ENCODE data around the gene IDE. TPM values are rescaled to one million over a fixed set of nuclear protein-coding genes. Genes with fewer than 3 reads are reported as not detected.

Gene IDE
- total and polyA plus RNA-seq, 8 donors: 6.9 to 62.4 (median 18.1) TPM

- TF ChIP-seq POLR2A (IDR thresholded peaks at IDR 0.05) (no peak), CTCF (IDR thresholded peaks at IDR 0.05) (no peak)
- Histone ChIP-seq H3K4me1 (no peaks in the 10 kb centered on the region), H3K27me3 (no peaks in the 10 kb centered on the region), H3K4me3 (no peak overlapping the region), H3K27ac (no peak overlapping the region), H3K9me3 (no peaks in the 10 kb centered on the region), H3K36me3 (peaks cover 8 to 85% (median 76%) of the 10 kb centered on the region in 4 donors)
- DNase-seq: no peak
- intact Hi-C loops (cut with DNase I; ENCODE audit: low total_unique reads): no loop called here
- 80 to 91% (median 85%) methylated on average over 2 of the region's 2 CpGs for WGBS, 5 donors
These were observed 65.0 kb downstream of the IDE start for GRCh38 chr10:92508866-92509265.

GRCh38 chr10:92506336-92506735 lies 67.6 kb downstream of the IDE start:
- WGBS, 5 donors: 70 to 88% (median 79%) methylated on average over 2 of the region's 2 CpGs
- no peak overlapping the region for H3K27ac ChIP-seq
- intact Hi-C loops (cut with DNase I; ENCODE audit: low total_unique reads): no loop called here
- no peak for DNase-seq
- TF ChIP-seq POLR2AphosphoS5 (IDR thresholded peaks at IDR 0.05) (no peak), EP300 (IDR thresholded peaks at IDR 0.05) (no peak), POLR2A (IDR thresholded peaks at IDR 0.05) (no peak), CTCF (IDR thresholded peaks at IDR 0.05) (no peak)
- no peaks in the 10 kb centered on the region for H3K4me1 ChIP-seq
- H3K9me3 ChIP-seq: no peaks in the 10 kb centered on the region
- peaks cover 14 to 85% (median 81%) of the 10 kb centered on the region in 4 donors for H3K36me3 ChIP-seq
- no peaks in the 10 kb centered on the region for H3K27me3 ChIP-seq
- no peak overlapping the region for H3K4me3 ChIP-seq

GRCh38 chr10:92505044-92505443 lies 68.8 kb downstream of the IDE start:
- 90 to 94% (median 90%) methylated on average over 5 of the region's 5 CpGs for WGBS, 5 donors
- H3K36me3 ChIP-seq: peaks cover 14 to 94% (median 88%) of the 10 kb centered on the region in 4 donors
- intact Hi-C loops (cut with DNase I; ENCODE audit: low total_unique reads): no loop called here

GRCh38 chr10:92502296-92502808 lies 71.5 kb downstream of the IDE start:
- no peaks in the 10 kb centered on the region for H3K4me1 ChIP-seq
- H3K4me3 ChIP-seq: no peak overlapping the region
- H3K36me3 ChIP-seq: peaks cover 21 to 95% (median 87%) of the 10 kb centered on the region in 4 donors
- DNase-seq: no peak
- 76 to 83% (median 79%) methylated on average over 5 of the region's 5 CpGs for WGBS, 5 donors
- no peaks in the 10 kb centered on the region for H3K9me3 ChIP-seq
- H3K27ac ChIP-seq: no peak overlapping the region
- TF ChIP-seq CTCF (IDR thresholded peaks at IDR 0.05) (no peak), POLR2AphosphoS5 (IDR thresholded peaks at IDR 0.05) (no peak), EP300 (IDR thresholded peaks at IDR 0.05) (no peak), POLR2A (IDR thresholded peaks at IDR 0.05) (no peak)
- H3K27me3 ChIP-seq: no peaks in the 10 kb centered on the region
- intact Hi-C loops (cut with DNase I; ENCODE audit: low total_unique reads): no loop called here

More at GRCh38 chr10:92505044-92505443, 68.8 kb downstream of the IDE start:
- Histone ChIP-seq H3K27me3 (no peaks in the 10 kb centered on the region), H3K4me1 (no peaks in the 10 kb centered on the region), H3K9me3 (no peaks in the 10 kb centered on the region), H3K4me3 (no peak overlapping the region), H3K27ac (no peak overlapping the region)
- TF ChIP-seq POLR2AphosphoS5 (IDR thresholded peaks at IDR 0.05): no peak
- no peak for DNase-seq

GRCh38 chr10:92493362-92493761 lies 80.5 kb downstream of the IDE start:
- WGBS, 5 donors: 93 to 97% (median 94%) methylated on average over 1 of the region's 1 CpG
- intact Hi-C loops (cut with DNase I; ENCODE audit: low total_unique reads): no loop called here

More at GRCh38 chr10:92493362-92493761, 80.5 kb downstream of the IDE start:
- TF ChIP-seq CTCF (IDR thresholded peaks at IDR 0.05) (no peak), POLR2A (IDR thresholded peaks at IDR 0.05) (no peak)
- Histone ChIP-seq H3K9me3 (no peaks in the 10 kb centered on the region), H3K27me3 (no peaks in the 10 kb centered on the region), H3K4me3 (no peak overlapping the region), H3K4me1 (no peaks in the 10 kb centered on the region), H3K27ac (no peak overlapping the region), H3K36me3 (peaks cover 16 to 95% (median 92%) of the 10 kb centered on the region in 4 donors)
- DNase-seq: no peak
